ENCODE measurements around the gene IP6K2. TPM values are rescaled to one million over a fixed set of nuclear protein-coding genes. Genes with fewer than 3 reads are reported as not detected.

IP6K2 gene
- total RNA-seq, 3 donors from 2014 or later = 84.0 to 185 (median 126) TPM

GRCh38 chr3:48692551-48692950, 24.5 kb downstream of the IP6K2 start:
- Histone ChIP-seq H3K27ac (peak overlapping the region; percentile 62 to 82), H3K27me3 (no peaks in the 10 kb centered on the region), H3K4me1 (peaks cover 0 to 13% of the 10 kb centered on the region in 2 donors), H3K4me3 (peak overlapping the region in 2 of 3 donors; percentile 55 to 67), H3K36me3 (peaks cover 8% of the 10 kb centered on the region), H3K9me3 (no peaks in the 10 kb centered on the region)
- no peak for DNase-seq (ENCODE audit: low spot score in 2 of 2)
- intact Hi-C loops (cut with DNase I; ENCODE audit: low total_unique reads) = no loop called here
- no peak for TF ChIP-seq POLR2AphosphoS5 (IDR thresholded peaks at IDR 0.05)
- TF ChIP-seq CTCF (IDR thresholded peaks at IDR 0.05) = no peak
- TF ChIP-seq POLR2A (IDR thresholded peaks at IDR 0.05) = no peak

GRCh38 chr3:48690846-48691458, 26.1 kb downstream of the IP6K2 start:
- Histone ChIP-seq H3K36me3 (peaks cover 11% of the 10 kb centered on the region), H3K4me3 (no peak overlapping the region), H3K27me3 (no peaks in the 10 kb centered on the region), H3K4me1 (peaks cover 0 to 15% of the 10 kb centered on the region in 2 donors), H3K9me3 (no peaks in the 10 kb centered on the region), H3K27ac (peak overlapping the region in 1 of 2 donors; percentile 59)
- intact Hi-C loops (cut with DNase I; ENCODE audit: low total_unique reads) = no loop called here
- no peak for DNase-seq (ENCODE audit: low spot score in 2 of 2)
- no peak for TF ChIP-seq CTCF (IDR thresholded peaks at IDR 0.05)
- no peak for TF ChIP-seq POLR2AphosphoS5 (IDR thresholded peaks at IDR 0.05)
- TF ChIP-seq POLR2A (IDR thresholded peaks at IDR 0.05) = no peak

GRCh38 chr3:48689384-48689783, 27.6 kb downstream of the IP6K2 start:
- intact Hi-C loops (cut with DNase I; ENCODE audit: low total_unique reads) = no loop called here
- H3K36me3 ChIP-seq = peaks cover 11% of the 10 kb centered on the region

GRCh38 chr3:48688737-48689075, 28.3 kb downstream of the IP6K2 start:
- DNase-seq (ENCODE audit: low spot score in 2 of 2) = no peak
- Histone ChIP-seq H3K36me3 (peaks cover 11% of the 10 kb centered on the region), H3K27ac (peak overlapping the region in 1 of 2 donors; percentile 19), H3K9me3 (no peaks in the 10 kb centered on the region), H3K4me1 (peaks cover under 1 to 19% of the 10 kb centered on the region in 2 donors), H3K4me3 (no peak overlapping the region), H3K27me3 (no peaks in the 10 kb centered on the region)
- intact Hi-C loops (cut with DNase I; ENCODE audit: low total_unique reads) = no loop called here
- TF ChIP-seq POLR2AphosphoS5 (IDR thresholded peaks at IDR 0.05) (no peak), CTCF (IDR thresholded peaks at IDR 0.05) (no peak), POLR2A (IDR thresholded peaks at IDR 0.05) (no peak)

More at GRCh38 chr3:48689384-48689783, 27.6 kb downstream of the IP6K2 start:
- TF ChIP-seq POLR2A (IDR thresholded peaks at IDR 0.05) (no peak), CTCF (IDR thresholded peaks at IDR 0.05) (no peak), POLR2AphosphoS5 (IDR thresholded peaks at IDR 0.05) (no peak)
- Histone ChIP-seq H3K9me3 (no peaks in the 10 kb centered on the region), H3K4me1 (peaks cover 0 to 17% of the 10 kb centered on the region in 2 donors), H3K4me3 (no peak overlapping the region), H3K27ac (peak overlapping the region; percentile 19 to 21), H3K27me3 (no peaks in the 10 kb centered on the region)
- DNase-seq (ENCODE audit: low spot score in 2 of 2) = no peak

GRCh38 chr3:48688032-48688736, 28.8 kb downstream of the IP6K2 start:
- TF ChIP-seq POLR2AphosphoS5 (IDR thresholded peaks at IDR 0.05) (no peak), CTCF (IDR thresholded peaks at IDR 0.05) (no peak), POLR2A (IDR thresholded peaks at IDR 0.05) (no peak)
- DNase-seq (ENCODE audit: low spot score in 2 of 2) = no peak
- peak overlapping the region in 1 of 2 donors; percentile 19 for H3K27ac ChIP-seq
- intact Hi-C loops (cut with DNase I; ENCODE audit: low total_unique reads) = no loop called here
- H3K27me3 ChIP-seq = no peaks in the 10 kb centered on the region
- H3K4me3 ChIP-seq = no peak overlapping the region
- peaks cover 5 to 25% of the 10 kb centered on the region in 2 donors for H3K4me1 ChIP-seq
- H3K9me3 ChIP-seq = no peaks in the 10 kb centered on the region
- H3K36me3 ChIP-seq = peaks cover 11% of the 10 kb centered on the region
